OCI-LY3 (cell line): ENCODE measurements around the gene KIF1A.
"Not testable (repeated sequence)": the region's sequence is repeated elsewhere in the genome, so short reads cannot be mapped to it uniquely, and the experiment has no call there.

ENCODE experiments used
- H2AFZ ChIP-seq: fragments of 200-600, 300-600 bp; shearing (Covaris generic); 2 replicates; pipeline ENCODE4 v1.6.0; 2014; ENCODE audit warnings: antibody characterized with exemption, low read depth, low read length
- H3K27ac ChIP-seq: fragments of 200-600, 300-600 bp; sonication (generic); 2 replicates; pipeline ENCODE4 v1.5.1; 2014; ENCODE audit warnings: mild to moderate bottlenecking, low read length, moderate library complexity, mixed read lengths
- H3K27me3 ChIP-seq: fragments of 200-600, 300-600 bp; sonication (generic); 2 replicates; pipeline ENCODE4 v1.6.1; 2014; ENCODE audit warnings: low read depth, low read length, mixed read lengths
- H3K36me3 ChIP-seq: fragments of 200-600, 300-600 bp; sonication (generic); replicated peaks from 2 replicates; pipeline ENCODE3; 2014; ENCODE audit warnings: low read depth, low read length, mixed read lengths
- H3K4me1 ChIP-seq: fragments of 300-600, 200-600 bp; sonication (generic); 2 replicates; pipeline ENCODE4 v1.6.1; 2014; ENCODE audit warnings: low read length, mixed read lengths
- H3K4me2 ChIP-seq: fragments of 200-600, 300-600 bp; sonication (generic); 2 replicates; pipeline ENCODE4 v1.6.1; 2014; ENCODE audit warnings: low read length, mixed read lengths
- H3K4me3 ChIP-seq: fragments of 300-600, 200-600 bp; sonication (generic); 2 replicates; pipeline ENCODE4 v1.5.1; 2014; ENCODE audit warnings: antibody characterized with exemption, mild to moderate bottlenecking, low read length, moderate library complexity
- H3K79me2 ChIP-seq: fragments of 300-600, 200-600 bp; shearing (Covaris generic); 2 replicates; pipeline ENCODE4 v1.6.1; 2014; ENCODE audit warnings: mild to moderate bottlenecking, low read length, mixed read lengths
- H3K9ac ChIP-seq: fragments of 300-600, 200-600 bp; shearing (Covaris generic); 2 replicates; pipeline ENCODE4 v1.6.0; 2014; ENCODE audit warnings: mild to moderate bottlenecking, low read length, moderate library complexity
- H3K9me3 ChIP-seq: fragments of 200-600, 300-600 bp; shearing (Covaris generic); 2 replicates; pipeline ENCODE4 v1.6.1; 2014; ENCODE audit warnings: low read length, mixed read lengths; ENCODE audit not compliant: insufficient read depth
- H4K20me1 ChIP-seq: fragments of 200-600, 300-600 bp; sonication (generic); 2 replicates; pipeline ENCODE4 v1.6.1; 2016; ENCODE audit warnings: low read length, mixed read lengths; ENCODE audit not compliant: insufficient read depth
- CTCF ChIP-seq: fragments of 200-600, 300-600 bp; sonication (generic); IDR thresholded peaks from 2 replicates; pipeline ENCODE4 v1.5.1; 2014; ENCODE audit warnings: antibody characterized with exemption, low read length, low read depth
- EZH2phosphoT487 ChIP-seq: fragments of 200-600 bp; shearing (Covaris generic); IDR thresholded peaks from 2 replicates; pipeline ENCODE4 v1.6.1; 2018; ENCODE audit warnings: antibody characterized with exemption, mixed run types, low read depth

Gene KIF1A

GRCh38 chr2:240686460-240686859, 133.6 kb downstream of the KIF1A start:
- Histone ChIP-seq H3K9me3 (no peaks in the 10 kb centered on the region), H3K27ac (no peak overlapping the region), H3K4me2 (no peak overlapping the region), H2AFZ (no peak overlapping the region), H4K20me1 (no peaks in the 10 kb centered on the region), H3K4me1 (no peaks in the 10 kb centered on the region), H3K27me3 (peaks cover 12% of the 10 kb centered on the region; the same call in 1 of the 2 replicates), H3K79me2 (no peaks in the 10 kb centered on the region), H3K4me3 (no peak overlapping the region), H3K36me3 (no peaks in the 10 kb centered on the region), H3K9ac (no peak overlapping the region)
- TF ChIP-seq CTCF = no peak

- H3K9ac ChIP-seq = no peak overlapping the region
- no peak overlapping the region for H3K27ac ChIP-seq
- no peaks in the 10 kb centered on the region for H3K9me3 ChIP-seq
- H3K4me1 ChIP-seq = no peaks in the 10 kb centered on the region
- TF ChIP-seq EZH2phosphoT487 (no peak), CTCF (no peak)
- no peaks in the 10 kb centered on the region for H4K20me1 ChIP-seq
- no peaks in the 10 kb centered on the region for H3K79me2 ChIP-seq
- H3K27me3 ChIP-seq = peaks cover 12% of the 10 kb centered on the region; the same call in 1 of the 2 replicates
- H3K4me2 ChIP-seq = no peak overlapping the region
- H3K36me3 ChIP-seq = no peaks in the 10 kb centered on the region
- no peak overlapping the region for H2AFZ ChIP-seq
- no peak overlapping the region for H3K4me3 ChIP-seq
Measured at GRCh38 chr2:240685771-240686371, 134.1 kb downstream of the KIF1A start.

GRCh38 chr2:240683980-240684728, 135.9 kb downstream of the KIF1A start:
- not testable (repeated sequence) for H3K4me1 ChIP-seq, H4K20me1 ChIP-seq, H3K79me2 ChIP-seq, H3K4me2 ChIP-seq, H3K27ac ChIP-seq, H3K9me3 ChIP-seq, H3K36me3 ChIP-seq, H3K9ac ChIP-seq, H2AFZ ChIP-seq, H3K4me3 ChIP-seq
- H3K27me3 ChIP-seq = peaks cover 12% of the 10 kb centered on the region; the same call in 1 of the 2 replicates

GRCh38 chr2:240683329-240683979, 136.6 kb downstream of the KIF1A start:
- not testable (repeated sequence) for H3K36me3 ChIP-seq, H3K4me3 ChIP-seq, H3K9ac ChIP-seq, H3K79me2 ChIP-seq, H3K27ac ChIP-seq, H2AFZ ChIP-seq, H3K9me3 ChIP-seq, H3K4me1 ChIP-seq, H4K20me1 ChIP-seq, H3K4me2 ChIP-seq
- peaks cover 12% of the 10 kb centered on the region; the same call in 1 of the 2 replicates for H3K27me3 ChIP-seq

GRCh38 chr2:240682431-240683224, 137.4 kb downstream of the KIF1A start, which contains the start of gene AQP12B:
AQP12B (minus strand) TSS chr2:240682885; CDS start chr2:240682837, 48 bp downstream.
- not testable (repeated sequence) for H3K4me2 ChIP-seq, H3K4me1 ChIP-seq, H3K79me2 ChIP-seq, H3K9me3 ChIP-seq, H3K9ac ChIP-seq, H2AFZ ChIP-seq, H3K36me3 ChIP-seq, H3K4me3 ChIP-seq, H4K20me1 ChIP-seq, H3K27ac ChIP-seq
- H3K27me3 ChIP-seq = peaks cover 12% of the 10 kb centered on the region; the same call in 1 of the 2 replicates

GRCh38 chr2:240680185-240680584, 139.8 kb downstream of the KIF1A start:
- not testable (repeated sequence) for H3K36me3 ChIP-seq, H4K20me1 ChIP-seq, H2AFZ ChIP-seq, H3K4me3 ChIP-seq, H3K4me1 ChIP-seq, H3K27me3 ChIP-seq, H3K9ac ChIP-seq, H3K27ac ChIP-seq, H3K79me2 ChIP-seq, H3K4me2 ChIP-seq, H3K9me3 ChIP-seq

GRCh38 chr2:240678909-240679308, 141.1 kb downstream of the KIF1A start:
- not testable (repeated sequence) for H3K27me3 ChIP-seq, H3K79me2 ChIP-seq, H2AFZ ChIP-seq, H3K4me1 ChIP-seq, H3K27ac ChIP-seq, H3K4me2 ChIP-seq, H3K36me3 ChIP-seq, H3K4me3 ChIP-seq, H3K9me3 ChIP-seq, H4K20me1 ChIP-seq, H3K9ac ChIP-seq
